Thyroid gland (tissue), 4 donors: ENCODE data around the gene ICE2. TPM values are rescaled to one million over a fixed set of nuclear protein-coding genes. Genes with fewer than 3 reads are reported as not detected.
A peak's percentile ranks its signal among the peaks of the same experiment; 100 is the strongest.

Experiments used
- DNase-seq, 2 donors: peaks; one replicate each; pipeline ENCODE4 v3.0.0-alpha.2; 2019
- H3K27ac ChIP-seq, 3 donors: fragments of 200-600 bp; sonication (generic); 1 replicate in 2 of 3; 2 replicates in 1 of 3; pipeline ENCODE4 v1.5.1; 2016 to 2019; ENCODE audit warnings: mild to moderate bottlenecking in 1 of 3, moderate library complexity in 1 of 3
- H3K27me3 ChIP-seq: fragments of 200-600 bp; sonication (generic); one replicate; pipeline ENCODE4 v1.5.1; 2019
- H3K36me3 ChIP-seq, 2 donors: fragments of 200-600 bp; sonication (generic); one replicate each; pipeline ENCODE4 v1.5.1; 2016 to 2019
- H3K4me1 ChIP-seq, 2 donors: fragments of 200-600 bp; sonication (generic); one replicate each; pipeline ENCODE4 v1.5.1; 2017 to 2019
- H3K4me3 ChIP-seq, 3 donors: fragments of 200-600 bp; sonication (generic); replicated peaks in 1 of 3; 1 replicate in 2 of 3; 2 replicates in 1 of 3; pipeline ENCODE4 v1.5.1; 2016; ENCODE audit warnings: mild to moderate bottlenecking in 1 of 3
- H3K9me3 ChIP-seq: fragments of 200-600 bp; sonication (generic); one replicate; pipeline ENCODE4 v1.5.1; 2017
- POLR2A ChIP-seq, 2 donors: fragments of 450-650 bp; IDR thresholded peaks; one replicate each; pipeline ENCODE4 v1.6.1; 2017; ENCODE audit warnings: antibody characterized with exemption in 2 of 2, mild to moderate bottlenecking in 2 of 2, moderate library complexity in 1 of 2
- WGBS, 2 donors: methylation state at CpG; one replicate each; pipeline ENCODE4 v1.1.5; 2017; 5-methylcytosine and 5-hydroxymethylcytosine counted together
- intact Hi-C: fragments of 100-400 bp; cut with DNase I; formaldehyde crosslinking; loops from one replicate; pipeline ENCODE4 v1.15.1; 2023
- total RNA-seq, 4 donors: library from RNA; depleted of rRNA; stranded (reverse); fragments of >200 nt; gene quantifications; one replicate each; pipeline ENCODE4 v1.2.3, GENCODE V29; 2016
- TF ChIP-seq, protein P1 (sequence below), 6 experiments: fragments of 200-600 bp in 3 of 6; fragments of 450-650 bp in 3 of 6; sonication (generic) in 3 of 6; IDR thresholded peaks; one replicate each; pipeline ENCODE4 v1.5.1; 2016 to 2019; ENCODE audit warnings: antibody characterized with exemption in 6 of 6, mild to moderate bottlenecking in 2 of 6, inconsistent platforms in 1 of 6, moderate library complexity in 1 of 6

Gene ICE2
- total RNA-seq, 4 donors from 2014 or later, result 52.6 to 84.5 (median 59.5) TPM

DNA sequence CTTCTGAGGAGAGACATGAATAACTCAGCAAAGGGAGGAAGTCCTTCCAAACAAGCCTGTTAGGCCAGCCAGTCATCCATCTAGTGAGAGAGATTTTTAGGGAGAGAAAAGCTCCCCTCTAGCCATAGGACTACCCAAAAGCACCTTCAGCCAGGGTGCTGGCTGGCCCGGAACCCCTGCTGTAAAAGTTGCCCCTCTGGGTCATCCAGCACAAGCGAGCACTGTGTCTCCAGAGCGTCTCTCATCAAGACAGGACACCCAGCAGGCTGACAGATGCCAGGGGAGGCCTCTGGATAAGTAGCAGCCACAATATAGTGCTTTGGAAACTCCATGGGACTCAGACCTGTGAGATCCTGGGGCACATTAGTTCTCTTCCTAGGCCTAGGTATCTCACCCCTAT, 105.6 kb downstream of the ICE2 start:
- peaks cover 84 to 98% of the 10 kb centered on the region in 2 donors for H3K4me1 ChIP-seq
- peaks cover 5 to 7% of the 10 kb centered on the region in 2 donors for H3K36me3 ChIP-seq
- H3K9me3 ChIP-seq, result no peaks in the 10 kb centered on the region
- no peak overlapping the region for H3K4me3 ChIP-seq
- no peak for DNase-seq
- no peak for TF ChIP-seq POLR2A (IDR thresholded peaks at IDR 0.05)
- TF ChIP-seq, protein P1, sequence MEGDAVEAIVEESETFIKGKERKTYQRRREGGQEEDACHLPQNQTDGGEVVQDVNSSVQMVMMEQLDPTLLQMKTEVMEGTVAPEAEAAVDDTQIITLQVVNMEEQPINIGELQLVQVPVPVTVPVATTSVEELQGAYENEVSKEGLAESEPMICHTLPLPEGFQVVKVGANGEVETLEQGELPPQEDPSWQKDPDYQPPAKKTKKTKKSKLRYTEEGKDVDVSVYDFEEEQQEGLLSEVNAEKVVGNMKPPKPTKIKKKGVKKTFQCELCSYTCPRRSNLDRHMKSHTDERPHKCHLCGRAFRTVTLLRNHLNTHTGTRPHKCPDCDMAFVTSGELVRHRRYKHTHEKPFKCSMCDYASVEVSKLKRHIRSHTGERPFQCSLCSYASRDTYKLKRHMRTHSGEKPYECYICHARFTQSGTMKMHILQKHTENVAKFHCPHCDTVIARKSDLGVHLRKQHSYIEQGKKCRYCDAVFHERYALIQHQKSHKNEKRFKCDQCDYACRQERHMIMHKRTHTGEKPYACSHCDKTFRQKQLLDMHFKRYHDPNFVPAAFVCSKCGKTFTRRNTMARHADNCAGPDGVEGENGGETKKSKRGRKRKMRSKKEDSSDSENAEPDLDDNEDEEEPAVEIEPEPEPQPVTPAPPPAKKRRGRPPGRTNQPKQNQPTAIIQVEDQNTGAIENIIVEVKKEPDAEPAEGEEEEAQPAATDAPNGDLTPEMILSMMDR (IDR thresholded peaks at IDR 0.05), result no peak
- peak overlapping the region; percentile 86 to 96 (median 89) for H3K27ac ChIP-seq
- H3K27me3 ChIP-seq, result no peaks in the 10 kb centered on the region
- intact Hi-C loops, result no loop called here
- 81 to 92% methylated on average over 2 to 3 of the region's 3 CpGs for WGBS, 2 donors

DNA sequence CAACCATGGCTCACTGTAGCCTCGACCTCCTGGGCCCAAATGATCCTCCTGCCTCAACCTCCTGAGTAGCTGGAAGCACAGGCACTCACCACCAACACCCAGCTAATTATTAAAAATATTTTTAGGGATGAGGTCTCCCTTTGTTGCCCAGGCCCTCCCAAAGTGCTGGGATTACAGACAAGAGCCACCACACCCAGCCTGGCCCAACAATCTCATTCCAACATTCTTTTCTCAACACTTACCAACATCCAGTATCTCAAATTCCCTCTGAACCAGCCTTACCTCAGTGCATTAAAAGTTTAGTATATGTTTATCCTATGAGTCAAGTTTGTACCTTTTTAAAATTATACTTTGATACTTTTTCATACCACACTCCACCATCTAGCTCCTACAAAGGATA, 106.2 kb downstream of the ICE2 start:
- no peaks in the 10 kb centered on the region for H3K9me3 ChIP-seq
- no peak for DNase-seq
- no peak overlapping the region for H3K4me3 ChIP-seq
- H3K36me3 ChIP-seq, result peaks cover 5 to 7% of the 10 kb centered on the region in 2 donors
- intact Hi-C loops, result no loop called here
- TF ChIP-seq POLR2A (IDR thresholded peaks at IDR 0.05), result no peak
- TF ChIP-seq, protein P1 (IDR thresholded peaks at IDR 0.05), result no peak
- peak overlapping the region; percentile 86 to 96 (median 89) for H3K27ac ChIP-seq
- H3K4me1 ChIP-seq, result peaks cover 86 to 94% of the 10 kb centered on the region in 2 donors
- WGBS, 2 donors, result 89 to 100% methylated on average over 1 of the region's 1 CpG
- H3K27me3 ChIP-seq, result no peaks in the 10 kb centered on the region

DNA sequence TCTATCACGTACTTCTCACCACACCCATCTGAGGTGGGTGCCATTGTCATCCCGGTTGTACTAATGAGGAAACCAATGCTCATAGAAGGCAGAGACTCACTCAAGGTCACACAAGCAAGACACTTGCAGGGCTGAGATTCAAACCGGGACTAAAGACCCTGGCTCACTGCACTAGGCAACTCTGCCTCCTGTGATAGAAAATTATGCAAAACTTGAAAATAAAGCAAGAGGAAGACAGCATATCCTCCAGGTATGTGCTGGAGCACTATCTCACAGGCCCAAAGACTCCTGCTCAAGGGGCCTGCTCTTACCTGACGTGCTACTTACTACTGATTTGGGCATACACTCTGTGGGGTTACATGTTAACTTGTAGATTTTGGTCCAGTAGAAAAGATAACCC, 106.7 kb downstream of the ICE2 start:
- no peak for TF ChIP-seq POLR2A (IDR thresholded peaks at IDR 0.05)
- TF ChIP-seq, protein P1 (IDR thresholded peaks at IDR 0.05), result no peak
- no peaks in the 10 kb centered on the region for H3K27me3 ChIP-seq
- intact Hi-C loops, result no loop called here
- no peak overlapping the region for H3K4me3 ChIP-seq
- 90 to 96% methylated on average over 4 of the region's 4 CpGs for WGBS, 2 donors
- no peaks in the 10 kb centered on the region for H3K9me3 ChIP-seq
- H3K27ac ChIP-seq, result peak overlapping the region in 2 of 3 donors; percentile 89 to 96
- H3K4me1 ChIP-seq, result peaks cover 85 to 89% of the 10 kb centered on the region in 2 donors
- no peak for DNase-seq
- peaks cover 5 to 7% of the 10 kb centered on the region in 2 donors for H3K36me3 ChIP-seq

DNA sequence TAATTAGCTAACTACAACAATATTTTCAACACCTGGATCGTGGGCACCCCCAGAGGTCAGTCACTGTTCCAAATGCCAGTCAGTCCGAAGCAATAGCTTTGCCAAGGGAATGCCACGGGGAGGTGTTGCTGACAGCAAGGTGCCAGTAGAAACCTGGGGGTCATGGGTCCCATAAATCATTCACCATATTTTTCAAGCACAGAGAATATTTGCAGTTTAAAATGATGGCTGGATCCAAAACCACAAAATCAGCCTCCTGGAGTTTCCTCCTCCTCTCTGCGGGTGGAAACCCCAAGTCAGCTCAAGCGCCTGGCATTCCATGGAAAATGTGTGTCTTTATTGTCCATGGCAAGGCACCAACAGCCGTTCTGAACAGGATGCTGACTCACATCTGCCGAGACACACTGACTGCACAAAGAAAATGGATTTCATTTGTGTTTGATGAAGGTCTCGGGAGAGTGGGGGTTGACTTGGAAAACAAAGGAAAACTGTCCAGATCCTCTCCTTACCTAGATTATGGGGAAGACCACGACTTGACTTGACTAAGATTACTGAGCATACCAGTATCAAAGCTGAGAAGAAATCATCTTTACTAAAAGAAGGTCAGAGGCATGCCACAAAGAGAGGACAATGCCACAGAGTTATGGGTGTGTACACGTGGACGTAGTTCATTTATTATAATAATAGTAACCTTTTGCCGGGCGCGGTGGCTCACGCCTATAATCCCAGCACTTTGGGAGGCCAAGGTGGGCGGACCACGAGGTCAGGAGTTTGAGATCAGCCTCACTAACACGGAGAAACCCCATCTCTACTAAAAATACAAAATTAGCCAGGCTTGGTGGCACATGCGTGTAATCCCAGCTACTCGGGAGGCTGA, 107.5 kb downstream of the ICE2 start:
- H3K4me1 ChIP-seq, result peaks cover 77 to 81% of the 10 kb centered on the region in 2 donors
- TF ChIP-seq, protein P1 (IDR thresholded peaks at IDR 0.05), result no peak
- TF ChIP-seq POLR2A (IDR thresholded peaks at IDR 0.05), result no peak
- 78 to 79% methylated on average over 20 of the region's 20 CpGs for WGBS, 2 donors
- H3K27me3 ChIP-seq, result no peaks in the 10 kb centered on the region
- H3K36me3 ChIP-seq, result peaks cover 2% of the 10 kb centered on the region in 2 donors
- H3K4me3 ChIP-seq, result no peak overlapping the region
- DNase-seq, result peak; percentile 38 to 40
- no peaks in the 10 kb centered on the region for H3K9me3 ChIP-seq
- peak overlapping the region; percentile 27 to 96 (median 89) for H3K27ac ChIP-seq
- intact Hi-C loops, result no loop called here

DNA sequence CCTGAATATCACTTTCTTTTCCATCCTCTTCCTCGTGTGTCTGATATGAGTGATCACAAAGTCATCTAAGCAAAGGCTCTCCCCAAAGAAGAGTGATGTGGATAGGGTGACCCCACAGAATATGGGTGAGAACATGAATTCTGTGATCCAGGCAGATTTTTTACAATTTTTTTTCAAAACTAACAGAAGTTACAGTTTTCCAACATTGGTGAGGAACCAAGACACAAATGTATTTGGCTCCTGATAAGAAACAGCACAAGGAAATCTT, 108.1 kb downstream of the ICE2 start:
- DNase-seq, result no peak
- Histone ChIP-seq H3K9me3 (no peaks in the 10 kb centered on the region), H3K4me3 (no peak overlapping the region), H3K27ac (peak overlapping the region; percentile 13 to 96 (median 89)), H3K4me1 (peaks cover 73 to 75% of the 10 kb centered on the region in 2 donors), H3K36me3 (no peaks in the 10 kb centered on the region), H3K27me3 (no peaks in the 10 kb centered on the region)
- WGBS, 2 donors, result 73 to 83% methylated on average over 1 of the region's 1 CpG
- intact Hi-C loops, result no loop called here
- TF ChIP-seq, protein P1 (IDR thresholded peaks at IDR 0.05), result no peak
- TF ChIP-seq POLR2A (IDR thresholded peaks at IDR 0.05), result no peak
